IPS-20b (cell line): ENCODE data around the gene RHOG.
"Not testable (repeated sequence)": the region's sequence is repeated elsewhere in the genome, so short reads cannot be mapped to it uniquely, and the experiment has no call there.

Source experiments
- H3K27ac ChIP-seq: one replicate; pipeline ENCODE4 v1.5.1; 2013; ENCODE audit warnings: low read length
- H3K27me3 ChIP-seq: 2 replicates; pipeline ENCODE4 v1.6.1; 2013; ENCODE audit warnings: mild to moderate bottlenecking, low read length, inconsistent platforms; ENCODE audit not compliant: insufficient read depth
- H3K36me3 ChIP-seq: 2 replicates; pipeline ENCODE4 v1.6.1; 2013; ENCODE audit warnings: low read depth, mild to moderate bottlenecking, inconsistent platforms, low read length, moderate library complexity; ENCODE audit not compliant: insufficient read depth
- H3K4me1 ChIP-seq: 2 replicates; pipeline ENCODE4 v1.6.1; 2013; ENCODE audit warnings: mild to moderate bottlenecking, control low read depth, inconsistent platforms, low read length, moderate library complexity; ENCODE audit not compliant: insufficient read depth
- H3K4me3 ChIP-seq: 2 replicates; pipeline ENCODE4 v1.5.1; 2013; ENCODE audit warnings: mild to moderate bottlenecking, low read length, inconsistent platforms
- H3K9ac ChIP-seq: 2 replicates; pipeline ENCODE4 v1.6.1; 2013; ENCODE audit warnings: low read depth, mild to moderate bottlenecking, inconsistent platforms, low read length, moderate library complexity
- H3K9me3 ChIP-seq: 2 replicates; pipeline ENCODE4 v1.6.1; 2013; ENCODE audit warnings: mild to moderate bottlenecking, low read depth, low read length, inconsistent platforms; ENCODE audit not compliant: insufficient read depth

Gene RHOG

DNA sequence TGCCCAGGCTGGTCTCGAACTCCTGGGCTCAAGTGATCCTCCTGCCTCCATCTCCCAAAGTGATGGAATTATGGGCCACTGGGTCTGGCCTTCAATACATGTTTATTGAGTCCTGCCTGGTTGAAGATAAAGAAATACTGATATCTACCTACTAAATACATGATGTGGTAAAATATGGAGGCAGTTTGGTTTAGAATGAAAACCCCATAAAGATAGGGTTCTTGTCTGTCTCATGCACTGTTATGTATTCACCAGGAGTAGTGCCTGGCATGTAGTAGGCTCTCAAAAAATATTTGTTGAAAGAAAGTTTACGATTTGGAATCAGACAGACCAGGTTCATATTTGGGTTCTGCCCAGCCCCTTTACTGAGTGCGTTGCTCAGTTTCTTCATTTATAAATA, 35.9 kb upstream of the RHOG start:
- Histone ChIP-seq H3K9me3 (no peaks in the 10 kb centered on the region), H3K36me3 (no peaks in the 10 kb centered on the region), H3K27ac (no peak overlapping the region), H3K4me1 (peaks cover 10% of the 10 kb centered on the region), H3K27me3 (no peaks in the 10 kb centered on the region), H3K9ac (no peak overlapping the region), H3K4me3 (no peak overlapping the region)

DNA sequence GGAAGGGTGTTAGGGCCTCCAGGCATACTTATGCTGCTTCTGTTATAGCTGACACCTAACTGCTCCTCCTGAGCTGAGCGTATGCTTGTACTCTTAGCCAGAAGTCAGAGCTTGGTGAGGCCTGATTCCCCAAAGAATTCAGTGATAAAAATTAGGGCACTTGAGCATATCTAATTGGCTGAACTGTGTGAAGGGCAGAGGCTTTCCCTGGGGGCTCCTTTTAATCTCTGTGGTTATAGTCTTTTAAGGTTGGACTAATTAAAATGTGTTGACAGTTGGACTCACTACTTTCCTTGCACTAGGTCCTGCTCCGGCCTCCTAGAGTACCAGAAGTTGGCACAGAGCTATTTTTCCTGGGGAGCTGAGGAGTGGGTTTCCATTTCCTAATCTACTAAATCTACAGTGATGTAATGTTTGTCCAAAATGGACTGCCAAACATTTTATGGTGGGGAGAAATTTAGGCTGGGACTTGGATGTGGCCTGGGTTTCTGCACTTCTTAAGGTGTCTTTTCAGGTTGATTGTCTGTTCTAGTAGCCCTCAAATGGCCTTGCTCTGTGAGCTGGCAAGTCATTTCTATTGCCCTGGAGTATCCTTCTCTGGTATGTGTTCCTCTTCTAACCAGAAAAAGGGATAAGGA, 33.1 kb upstream of the RHOG start:
- Histone ChIP-seq H3K9ac (no peak overlapping the region), H3K4me1 (peaks cover 10% of the 10 kb centered on the region), H3K36me3 (no peaks in the 10 kb centered on the region), H3K27ac (no peak overlapping the region), H3K4me3 (no peak overlapping the region), H3K9me3 (no peaks in the 10 kb centered on the region), H3K27me3 (no peaks in the 10 kb centered on the region)

DNA sequence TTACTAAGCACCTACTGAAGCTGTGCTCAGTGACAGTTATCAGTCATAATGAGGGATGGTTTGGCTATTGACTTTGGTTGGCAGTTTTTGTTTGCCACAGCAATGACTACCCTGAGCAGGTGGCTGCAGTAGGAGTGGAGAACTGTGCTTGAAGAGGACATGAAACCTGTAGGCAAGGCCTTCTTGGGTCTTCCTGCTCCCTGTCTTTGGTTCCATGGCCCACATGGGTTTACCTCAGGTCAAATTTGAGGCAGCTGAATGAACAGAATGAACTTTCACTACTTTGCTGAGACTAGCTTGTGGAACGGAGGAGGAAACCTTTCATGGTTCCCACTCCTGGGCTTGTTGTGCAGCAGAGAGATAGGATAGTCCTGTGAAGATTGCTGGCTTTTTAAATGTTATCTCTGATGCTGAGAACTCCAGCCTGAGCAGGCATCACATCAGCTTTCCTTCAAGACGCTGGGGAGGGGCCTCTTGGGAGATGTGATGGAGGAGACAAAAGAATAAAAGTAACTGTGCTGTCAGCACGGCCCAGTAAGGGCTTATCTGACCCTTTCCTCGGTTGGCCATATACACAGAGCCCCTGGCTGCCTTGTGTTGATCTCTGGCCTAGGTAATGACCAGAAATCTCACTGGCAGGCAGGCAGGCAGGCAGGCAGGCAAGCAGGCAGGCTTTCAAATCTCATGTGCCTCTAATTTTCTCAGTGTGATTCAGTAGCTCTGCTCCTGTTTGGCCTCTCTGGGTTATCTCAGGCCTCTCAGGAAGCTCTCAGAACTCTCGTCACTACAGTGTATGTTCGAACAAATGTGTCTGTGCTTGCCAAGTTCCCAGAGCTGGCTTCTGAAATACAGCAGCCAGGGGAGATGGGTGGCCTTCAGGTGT, 26.7 kb upstream of the RHOG start:
- H3K27me3 ChIP-seq, result no peaks in the 10 kb centered on the region
- H3K9me3 ChIP-seq, result no peaks in the 10 kb centered on the region
- H3K9ac ChIP-seq, result no peak overlapping the region
- no peak overlapping the region for H3K27ac ChIP-seq
- H3K4me3 ChIP-seq, result no peak overlapping the region
- H3K36me3 ChIP-seq, result no peaks in the 10 kb centered on the region
- no peaks in the 10 kb centered on the region; the same call in none of the 2 replicates for H3K4me1 ChIP-seq

DNA sequence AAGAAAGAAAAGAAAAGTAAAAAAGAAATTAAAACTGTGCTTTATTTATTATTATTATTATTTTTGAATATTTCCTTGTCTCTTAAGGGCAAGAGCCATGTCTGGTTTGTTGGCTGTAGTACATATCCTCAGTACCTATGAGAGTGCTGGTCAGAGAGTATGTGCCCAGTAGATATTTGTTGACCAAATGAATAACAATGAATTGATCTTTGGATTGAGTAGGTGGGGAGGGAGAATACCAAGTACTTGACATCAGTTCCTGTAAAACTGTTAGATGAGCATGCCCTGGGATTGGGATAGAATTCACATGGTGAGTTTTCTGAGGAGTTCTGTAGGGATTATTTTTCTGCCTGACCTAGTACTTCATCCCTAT, 26.1 kb upstream of the RHOG start:
- Histone ChIP-seq H3K9ac (no peak overlapping the region), H3K27ac (no peak overlapping the region), H3K4me3 (no peak overlapping the region), H3K36me3 (no peaks in the 10 kb centered on the region), H3K4me1 (peaks cover 5% of the 10 kb centered on the region), H3K9me3 (no peaks in the 10 kb centered on the region), H3K27me3 (no peaks in the 10 kb centered on the region)

DNA sequence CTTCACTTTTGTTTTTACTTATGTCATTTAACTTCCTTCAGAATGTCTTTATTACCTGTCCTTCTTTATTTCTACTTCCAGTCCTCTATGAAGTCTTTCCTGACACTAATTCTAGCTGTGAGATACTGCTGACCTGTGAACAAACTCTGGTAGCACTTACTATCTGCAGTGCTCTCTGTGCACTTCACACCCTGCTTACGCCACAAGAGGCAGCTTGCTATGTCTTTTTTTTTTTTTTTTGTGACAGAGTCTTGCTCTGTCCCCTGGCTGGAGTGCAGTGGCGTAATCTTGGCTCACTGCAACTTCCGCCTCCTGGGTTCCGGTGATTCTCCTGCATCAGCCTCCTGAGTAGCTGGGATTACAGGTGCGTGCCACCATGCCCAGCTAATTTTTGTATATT, 25.4 kb upstream of the RHOG start:
- Histone ChIP-seq H3K4me3 (no peak overlapping the region), H3K9me3 (no peaks in the 10 kb centered on the region), H3K27me3 (no peaks in the 10 kb centered on the region), H3K27ac (no peak overlapping the region), H3K4me1 (peaks cover 6% of the 10 kb centered on the region), H3K9ac (no peak overlapping the region), H3K36me3 (no peaks in the 10 kb centered on the region)

DNA sequence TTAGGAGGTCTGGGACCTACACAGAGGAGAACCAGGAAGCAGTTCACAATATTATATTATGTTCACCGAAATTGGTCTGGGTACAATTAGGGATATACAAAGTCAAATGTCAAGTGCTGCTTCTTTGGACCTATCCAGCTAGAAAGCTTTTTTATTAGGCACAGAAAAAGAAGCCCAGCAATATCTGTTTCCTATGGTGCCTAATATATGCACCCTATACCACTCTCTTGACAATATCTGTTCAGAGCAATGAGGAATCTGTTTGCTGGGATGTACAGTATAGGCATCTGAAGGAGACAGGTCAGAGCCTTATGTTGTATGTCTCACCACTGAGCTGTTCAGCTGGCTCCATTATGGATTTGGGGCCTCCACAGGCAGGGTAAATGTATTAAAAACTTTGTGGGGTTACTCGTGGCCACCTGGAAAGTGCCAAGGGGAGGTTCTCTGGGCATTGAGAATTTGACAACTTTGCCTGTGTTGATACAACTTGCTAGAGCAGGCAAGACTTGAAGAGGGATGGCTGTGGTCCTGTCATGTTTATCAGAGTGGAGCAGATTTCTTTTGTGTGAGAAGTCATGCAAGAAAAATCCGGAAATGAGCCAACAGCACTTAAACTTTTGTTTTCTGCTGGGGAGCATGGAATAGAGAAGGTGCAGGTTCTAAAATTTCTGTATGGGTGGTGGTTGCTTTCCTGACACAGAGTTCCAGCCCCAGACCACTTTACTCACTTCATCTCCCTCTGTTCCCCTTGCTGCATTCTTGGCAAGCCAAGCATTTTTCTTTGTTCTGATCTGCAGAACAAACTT, 24.8 kb upstream of the RHOG start:
- no peaks in the 10 kb centered on the region for H3K9me3 ChIP-seq
- no peak overlapping the region for H3K4me3 ChIP-seq
- H3K27ac ChIP-seq, result no peak overlapping the region
- H3K9ac ChIP-seq, result no peak overlapping the region
- peaks cover 6% of the 10 kb centered on the region for H3K4me1 ChIP-seq
- no peaks in the 10 kb centered on the region for H3K36me3 ChIP-seq
- no peaks in the 10 kb centered on the region for H3K27me3 ChIP-seq

DNA sequence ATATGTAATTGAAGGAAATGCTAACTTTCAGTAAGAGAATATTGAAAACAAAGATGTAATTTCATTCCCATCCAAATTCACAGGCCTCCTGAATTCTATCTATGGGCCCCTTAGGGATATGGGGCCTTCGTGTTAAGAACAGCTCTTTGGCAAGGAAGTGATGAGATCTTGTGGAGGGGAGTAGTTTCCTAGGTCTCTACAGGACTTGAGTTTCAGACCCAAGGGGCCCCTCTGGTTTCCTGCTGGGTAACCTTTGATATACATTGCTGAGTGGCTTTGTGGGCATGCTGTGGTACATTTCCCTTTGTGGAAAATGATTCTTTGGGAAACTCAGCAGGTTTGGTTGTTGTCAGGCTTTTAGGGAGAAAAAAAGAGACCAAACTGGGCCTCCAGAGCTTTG, 20.9 kb upstream of the RHOG start:
- Histone ChIP-seq H3K4me1 (peaks cover 13% of the 10 kb centered on the region), H3K27ac (no peak overlapping the region)

DNA sequence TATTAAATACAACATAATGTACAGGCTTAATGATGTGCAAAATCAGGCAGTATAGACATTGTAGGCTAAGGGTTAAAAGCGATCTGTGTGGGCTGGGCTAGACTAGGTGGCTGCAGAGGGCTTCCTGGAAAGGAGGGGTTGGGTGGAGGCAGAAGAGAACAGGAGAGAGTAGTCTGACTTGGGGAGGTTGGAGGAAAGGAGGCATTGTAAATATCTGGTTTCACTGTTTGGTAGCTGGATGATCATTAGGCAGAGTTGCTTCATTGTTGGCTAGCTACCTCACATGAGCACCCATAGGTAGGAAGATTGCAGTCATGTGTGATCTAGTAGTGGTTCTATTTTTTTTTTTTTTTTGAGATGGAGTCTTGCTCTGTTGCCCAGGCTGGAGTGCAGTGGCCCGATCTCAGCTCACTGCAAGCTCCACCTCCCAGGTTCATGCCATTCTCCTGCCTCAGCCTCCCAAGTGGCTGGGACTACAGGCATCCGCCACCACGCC, 20.2 kb upstream of the RHOG start:
- Histone ChIP-seq H3K27me3 (peaks cover 19% of the 10 kb centered on the region), H3K4me1 (peaks cover 18% of the 10 kb centered on the region)
- not testable (repeated sequence) for H3K27ac ChIP-seq, H3K4me3 ChIP-seq, H3K9me3 ChIP-seq, H3K36me3 ChIP-seq, H3K9ac ChIP-seq

More for the DNA sequence above, 20.9 kb upstream of the RHOG start:
- Histone ChIP-seq H3K9ac (no peak overlapping the region), H3K4me3 (no peak overlapping the region), H3K36me3 (no peaks in the 10 kb centered on the region), H3K9me3 (no peaks in the 10 kb centered on the region), H3K27me3 (peaks cover 11% of the 10 kb centered on the region)

DNA sequence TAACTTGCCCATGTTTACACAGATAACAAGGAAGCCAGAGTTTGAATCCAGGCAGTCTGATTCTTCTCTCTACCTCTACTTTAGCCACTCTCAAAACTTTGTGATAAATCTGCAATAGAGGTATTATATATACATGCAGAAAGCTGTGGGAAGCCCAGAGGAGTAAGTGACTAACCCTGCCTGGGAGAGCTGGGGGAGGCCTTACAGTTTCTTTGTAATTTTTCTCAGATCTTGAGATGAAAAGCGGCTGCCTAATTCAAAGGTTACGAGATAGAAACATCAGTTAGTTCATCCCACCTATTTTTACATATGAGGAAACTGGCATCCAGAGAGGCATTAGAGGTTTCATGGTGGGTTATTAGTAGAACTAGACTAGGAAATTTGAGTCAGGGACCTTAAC, 19.6 kb upstream of the RHOG start:
- no peaks in the 10 kb centered on the region for H3K36me3 ChIP-seq
- H3K27ac ChIP-seq, result no peak overlapping the region
- H3K4me3 ChIP-seq, result no peak overlapping the region
- H3K9me3 ChIP-seq, result no peaks in the 10 kb centered on the region
- peaks cover 18% of the 10 kb centered on the region for H3K4me1 ChIP-seq
- no peak overlapping the region for H3K9ac ChIP-seq
- peaks cover 21% of the 10 kb centered on the region for H3K27me3 ChIP-seq

DNA sequence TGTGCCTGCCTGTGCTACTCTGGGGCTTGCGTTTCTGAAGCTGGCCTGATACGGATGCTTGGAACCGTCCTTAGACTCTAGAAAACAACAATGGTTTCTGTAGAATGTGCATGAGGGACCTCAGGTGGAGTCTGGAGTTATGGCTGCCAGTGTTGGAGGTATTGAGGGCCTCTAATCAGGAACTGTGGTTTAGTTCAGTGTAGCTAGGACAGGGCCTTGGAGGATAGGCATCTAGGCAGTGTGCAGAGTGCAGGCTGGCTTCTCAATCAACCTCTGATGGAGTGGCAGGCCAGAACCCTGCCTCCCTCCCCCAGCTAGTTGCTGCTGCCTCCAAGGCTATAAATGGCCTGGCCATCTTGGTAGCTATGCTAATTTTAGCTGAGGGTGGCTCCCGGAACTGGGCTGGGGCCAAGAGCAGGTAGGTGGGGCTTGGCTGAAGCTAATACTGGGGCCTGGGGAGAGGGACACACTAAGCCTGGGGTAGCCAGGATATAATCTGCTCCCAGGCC, 18.7 kb upstream of the RHOG start:
- no peak overlapping the region for H3K9ac ChIP-seq
- no peaks in the 10 kb centered on the region for H3K36me3 ChIP-seq
- no peak overlapping the region for H3K27ac ChIP-seq
- H3K27me3 ChIP-seq, result peaks cover 21% of the 10 kb centered on the region
- H3K4me1 ChIP-seq, result peaks cover 21% of the 10 kb centered on the region
- no peak overlapping the region for H3K4me3 ChIP-seq
- H3K9me3 ChIP-seq, result no peaks in the 10 kb centered on the region

DNA sequence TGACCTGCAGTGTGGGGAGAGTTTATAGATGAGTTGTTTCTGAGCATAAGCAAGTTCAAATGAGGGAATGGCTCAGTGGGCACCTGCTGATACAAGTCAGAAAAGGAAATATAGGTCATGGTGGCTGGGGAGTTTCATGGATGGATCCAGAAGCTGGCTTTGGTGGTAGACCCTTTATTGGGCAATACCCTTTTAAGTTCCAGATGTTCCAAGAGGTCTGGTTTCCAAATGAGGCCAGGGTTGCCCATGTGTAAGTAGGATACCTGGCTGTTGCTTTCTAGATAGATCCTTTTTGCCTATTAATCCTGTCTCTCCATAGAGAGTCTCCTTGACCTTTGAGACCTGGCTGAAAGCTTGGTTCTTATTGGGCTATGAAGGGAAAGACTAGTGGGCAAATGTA, 16.9 kb upstream of the RHOG start:
- H3K9ac ChIP-seq, result no peak overlapping the region
- peaks cover 23% of the 10 kb centered on the region for H3K4me1 ChIP-seq
- no peaks in the 10 kb centered on the region for H3K9me3 ChIP-seq
- no peaks in the 10 kb centered on the region for H3K36me3 ChIP-seq
- no peak overlapping the region for H3K27ac ChIP-seq
- H3K27me3 ChIP-seq, result peaks cover 21% of the 10 kb centered on the region
- H3K4me3 ChIP-seq, result no peak overlapping the region
